ENCODE data around the gene CARS2.

DNA sequence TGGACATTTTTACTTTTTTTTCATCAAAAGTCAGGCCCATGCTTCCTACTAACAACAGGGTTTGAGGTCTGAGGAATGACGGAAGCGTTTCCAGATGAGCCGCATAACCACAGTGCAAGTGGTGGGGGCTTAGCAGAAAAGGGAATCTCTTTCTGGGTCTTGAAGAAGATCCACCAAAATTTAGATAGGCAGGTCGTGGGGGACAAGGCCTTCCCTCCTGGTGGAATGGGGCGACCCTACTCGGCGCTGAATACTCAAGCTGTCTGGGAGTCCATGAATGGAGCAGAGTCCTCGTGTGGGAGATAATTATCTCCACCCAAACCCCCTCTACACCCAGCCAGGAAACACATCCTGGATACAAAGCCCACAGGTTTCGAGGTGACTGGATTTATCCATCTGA lies 36.9 kb downstream of the CARS2 start:
- TF ChIP-seq, protein P1, sequence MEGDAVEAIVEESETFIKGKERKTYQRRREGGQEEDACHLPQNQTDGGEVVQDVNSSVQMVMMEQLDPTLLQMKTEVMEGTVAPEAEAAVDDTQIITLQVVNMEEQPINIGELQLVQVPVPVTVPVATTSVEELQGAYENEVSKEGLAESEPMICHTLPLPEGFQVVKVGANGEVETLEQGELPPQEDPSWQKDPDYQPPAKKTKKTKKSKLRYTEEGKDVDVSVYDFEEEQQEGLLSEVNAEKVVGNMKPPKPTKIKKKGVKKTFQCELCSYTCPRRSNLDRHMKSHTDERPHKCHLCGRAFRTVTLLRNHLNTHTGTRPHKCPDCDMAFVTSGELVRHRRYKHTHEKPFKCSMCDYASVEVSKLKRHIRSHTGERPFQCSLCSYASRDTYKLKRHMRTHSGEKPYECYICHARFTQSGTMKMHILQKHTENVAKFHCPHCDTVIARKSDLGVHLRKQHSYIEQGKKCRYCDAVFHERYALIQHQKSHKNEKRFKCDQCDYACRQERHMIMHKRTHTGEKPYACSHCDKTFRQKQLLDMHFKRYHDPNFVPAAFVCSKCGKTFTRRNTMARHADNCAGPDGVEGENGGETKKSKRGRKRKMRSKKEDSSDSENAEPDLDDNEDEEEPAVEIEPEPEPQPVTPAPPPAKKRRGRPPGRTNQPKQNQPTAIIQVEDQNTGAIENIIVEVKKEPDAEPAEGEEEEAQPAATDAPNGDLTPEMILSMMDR (IDR thresholded peaks at IDR 0.05 in 4 of 5, conservative IDR thresholded peaks at IDR 0.05 in 1 of 5) = no peak
- no peak for TF ChIP-seq POLR2A (IDR thresholded peaks at IDR 0.05)
